ENCODE measurements around the gene GPD1L. TPM values are rescaled to one million over a fixed set of nuclear protein-coding genes. Genes with fewer than 3 reads are reported as not detected.

Gene GPD1L
- total RNA-seq, 2 donors from 2014 or later, result 8.4 to 13.6 TPM

GRCh38 chr3:32120471-32120870 is 14.1 kb downstream of the GPD1L start:
- Mint-ChIP-seq H3K36me3 (peaks cover 0 to under 1% of the 10 kb centered on the region in 2 donors), H3K27ac (no peak overlapping the region), H3K9me3 (no peaks in the 10 kb centered on the region)
- DNase-seq (ENCODE audit: low spot score in 2 of 2) (no peak), ATAC-seq (no peak)

DNA sequence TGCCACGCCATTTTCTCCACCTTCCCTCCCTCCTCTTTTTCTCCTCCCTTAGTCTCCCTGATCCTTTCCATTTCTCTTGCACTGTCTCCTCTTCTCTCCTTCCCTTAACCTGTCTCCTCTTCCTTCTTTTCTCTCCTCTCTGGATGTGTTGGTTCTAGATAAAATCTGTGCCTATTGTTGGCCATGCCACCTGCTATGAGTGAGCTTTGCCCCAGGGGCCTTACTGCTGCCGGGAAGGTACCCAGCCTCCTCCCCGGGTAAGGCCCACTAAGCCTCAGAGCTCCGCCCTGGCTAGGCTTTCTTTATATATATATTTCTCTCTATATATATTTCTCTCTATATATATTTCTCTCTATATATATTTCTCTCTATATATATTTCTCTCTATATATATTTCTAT is 14.7 kb downstream of the GPD1L start:
- ATAC-seq (no peak), DNase-seq (ENCODE audit: low spot score in 2 of 2) (no peak)
- H3K36me3 Mint-ChIP-seq, result no peaks in the 10 kb centered on the region
- no peak overlapping the region for H3K27ac Mint-ChIP-seq
- H3K9me3 Mint-ChIP-seq, result no peaks in the 10 kb centered on the region

- Mint-ChIP-seq H3K27ac (no peak overlapping the region), H3K9me3 (no peaks in the 10 kb centered on the region), H3K36me3 (no peaks in the 10 kb centered on the region)
- DNase-seq (ENCODE audit: low spot score in 2 of 2), result no peak
- ATAC-seq, result no peak
These were observed 17.2 kb downstream of the GPD1L start for GRCh38 chr3:32123620-32124019.

DNA sequence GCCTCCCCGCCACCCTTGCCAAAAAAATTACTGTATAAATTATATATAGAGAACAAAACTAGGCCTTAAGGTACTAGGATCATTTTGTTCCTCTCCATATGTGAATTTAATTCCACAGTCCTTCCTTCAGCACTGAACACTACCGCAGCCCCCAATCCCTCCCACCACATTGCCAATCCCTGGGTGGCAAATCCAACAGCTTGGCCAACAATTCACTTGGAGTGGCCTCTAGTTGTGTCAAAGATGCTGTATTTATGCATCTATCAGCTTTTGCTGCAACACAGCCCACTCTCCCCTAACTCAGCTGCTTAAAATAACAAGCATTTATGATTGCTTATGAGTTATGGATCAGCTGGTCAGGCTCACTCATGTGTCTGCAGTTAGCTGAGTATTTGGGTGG is 18.6 kb downstream of the GPD1L start:
- ATAC-seq (no peak), DNase-seq (ENCODE audit: low spot score in 2 of 2) (no peak)
- Mint-ChIP-seq H3K27ac (no peak overlapping the region), H3K36me3 (no peaks in the 10 kb centered on the region), H3K9me3 (no peaks in the 10 kb centered on the region)

GRCh38 chr3:32126305-32127015 is 20.0 kb downstream of the GPD1L start:
- ATAC-seq, result no peak
- Mint-ChIP-seq H3K27ac (no peak overlapping the region), H3K36me3 (peaks cover 4 to 6% of the 10 kb centered on the region in 2 donors), H3K9me3 (no peaks in the 10 kb centered on the region)
- DNase-seq (ENCODE audit: low spot score in 2 of 2), result no peak

- ATAC-seq (no peak), DNase-seq (ENCODE audit: low spot score in 2 of 2) (no peak)
- H3K36me3 Mint-ChIP-seq, result peaks cover 5 to 7% of the 10 kb centered on the region in 2 donors
- no peak overlapping the region for H3K27ac Mint-ChIP-seq
- no peaks in the 10 kb centered on the region for H3K9me3 Mint-ChIP-seq
These were observed 20.9 kb downstream of the GPD1L start for GRCh38 chr3:32127219-32127826.

- DNase-seq (ENCODE audit: low spot score in 2 of 2), result no peak
- H3K9me3 Mint-ChIP-seq, result no peaks in the 10 kb centered on the region
- peaks cover 5 to 7% of the 10 kb centered on the region in 2 donors for H3K36me3 Mint-ChIP-seq
- H3K27ac Mint-ChIP-seq, result no peak overlapping the region
- ATAC-seq, result no peak
These were observed 22.5 kb downstream of the GPD1L start for GRCh38 chr3:32128936-32129335.

- H3K9me3 Mint-ChIP-seq, result no peaks in the 10 kb centered on the region
- H3K27ac Mint-ChIP-seq, result no peak overlapping the region
- ATAC-seq, result no peak
- H3K36me3 Mint-ChIP-seq, result peaks cover 13% of the 10 kb centered on the region in 2 donors
- no peak for DNase-seq (ENCODE audit: low spot score in 2 of 2)
These were observed 23.4 kb downstream of the GPD1L start for GRCh38 chr3:32129832-32130231.

GRCh38 chr3:32132121-32132520 is 25.7 kb downstream of the GPD1L start:
- ATAC-seq, result no peak
- H3K27ac Mint-ChIP-seq, result no peak overlapping the region
- H3K9me3 Mint-ChIP-seq, result no peaks in the 10 kb centered on the region
- DNase-seq (ENCODE audit: low spot score in 2 of 2), result no peak
- H3K36me3 Mint-ChIP-seq, result peaks cover 16 to 18% of the 10 kb centered on the region in 2 donors

DNA sequence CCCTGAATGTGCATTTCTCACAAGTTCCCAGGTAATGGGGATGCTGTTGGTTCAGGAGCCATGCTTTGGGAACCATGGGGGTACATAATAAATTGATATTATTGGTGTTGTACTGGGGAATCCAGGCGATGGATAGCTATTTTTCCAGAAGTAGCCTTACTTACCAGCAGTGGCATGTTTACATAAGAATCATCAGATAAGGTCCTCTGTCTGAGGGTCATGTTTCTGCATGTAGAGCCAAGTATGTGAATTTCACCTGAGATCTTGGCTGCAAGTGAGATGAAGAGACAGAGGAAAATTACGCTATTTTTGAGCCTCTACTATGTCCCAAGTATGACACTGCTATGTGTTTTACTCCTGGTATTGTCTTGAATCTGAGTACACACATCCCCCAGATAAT is 26.3 kb downstream of the GPD1L start:
- DNase-seq (ENCODE audit: low spot score in 2 of 2) (no peak), ATAC-seq (no peak)
- Mint-ChIP-seq H3K27ac (no peak overlapping the region), H3K9me3 (no peaks in the 10 kb centered on the region), H3K36me3 (peaks cover 16 to 18% of the 10 kb centered on the region in 2 donors)

DNA sequence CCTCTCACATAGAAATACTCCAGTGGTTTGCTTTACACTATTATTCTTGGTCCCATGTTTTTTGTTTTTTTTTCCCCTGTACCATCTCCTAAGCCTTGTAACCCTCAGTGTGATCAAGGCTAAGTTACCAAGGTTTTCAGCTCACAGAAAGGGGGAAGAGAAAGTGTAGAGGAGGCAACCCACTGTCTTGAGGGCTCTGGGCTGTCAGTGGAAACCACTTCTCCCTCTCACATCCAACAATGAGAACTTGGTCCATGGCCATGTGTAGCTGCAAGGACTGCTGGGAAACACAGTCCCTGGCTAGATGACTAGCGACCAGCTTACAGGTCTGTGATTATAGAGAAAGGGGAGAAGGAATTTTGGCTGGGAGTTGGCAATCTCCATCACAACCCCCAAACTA is 30.3 kb downstream of the GPD1L start:
- Mint-ChIP-seq H3K9me3 (no peaks in the 10 kb centered on the region), H3K27ac (no peak overlapping the region)
- no peak for ATAC-seq

DNA sequence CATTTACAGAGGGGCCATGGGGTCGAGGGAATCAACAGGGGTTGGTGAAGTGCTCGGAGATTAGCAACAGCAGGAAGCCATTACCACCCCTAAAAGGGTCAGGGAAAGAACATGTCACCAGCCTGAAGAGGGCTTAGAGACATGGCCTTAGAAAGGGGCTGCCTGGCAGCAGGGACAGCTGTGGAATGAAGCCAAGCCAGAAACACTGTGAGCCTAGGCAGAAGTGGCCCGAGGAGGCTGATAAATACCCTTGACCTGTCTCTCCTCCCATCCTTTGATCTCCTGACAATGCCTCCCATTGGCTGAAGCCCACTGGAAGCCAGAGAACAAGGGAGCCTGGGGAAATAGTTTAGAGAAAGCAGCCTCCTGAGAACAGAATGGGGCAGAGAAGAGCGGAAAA is 31.4 kb downstream of the GPD1L start:
- Mint-ChIP-seq H3K9me3 (no peaks in the 10 kb centered on the region), H3K27ac (peak overlapping the region in 1 of 2 donors; percentile 1), H3K36me3 (peaks cover 10% of the 10 kb centered on the region in 2 donors)
- DNase-seq (ENCODE audit: low spot score in 2 of 2), result no peak
- no peak for ATAC-seq

More for the DNA sequence above, 30.3 kb downstream of the GPD1L start:
- peaks cover 10% of the 10 kb centered on the region in 2 donors for H3K36me3 Mint-ChIP-seq
- DNase-seq (ENCODE audit: low spot score in 2 of 2), result no peak

DNA sequence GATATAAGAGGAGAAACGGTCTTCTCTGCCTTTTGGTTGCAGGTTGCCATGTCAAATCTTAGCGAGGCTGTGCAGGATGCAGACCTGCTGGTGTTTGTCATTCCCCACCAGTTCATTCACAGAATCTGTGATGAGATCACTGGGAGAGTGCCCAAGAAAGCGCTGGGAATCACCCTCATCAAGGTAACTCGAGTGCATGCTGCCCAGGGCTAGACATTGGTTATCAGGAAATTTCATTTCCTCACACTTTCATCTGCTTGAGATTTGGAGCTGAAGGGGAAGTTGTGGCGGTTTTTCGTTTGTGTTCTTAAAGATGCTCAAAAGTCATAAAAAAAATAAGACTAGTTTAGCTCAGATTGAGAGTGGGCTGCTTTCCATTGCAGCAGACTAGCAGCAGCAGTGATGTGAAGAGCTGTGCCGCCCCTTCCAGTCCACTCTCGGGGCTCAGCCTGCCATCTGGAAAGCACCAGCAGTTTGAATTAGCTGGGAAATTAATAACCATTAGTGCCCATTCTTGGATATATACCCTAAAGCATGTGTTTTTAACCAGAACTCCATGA is 32.2 kb downstream of the GPD1L start:
- Mint-ChIP-seq H3K36me3 (peaks cover 10% of the 10 kb centered on the region in 2 donors), H3K27ac (no peak overlapping the region), H3K9me3 (no peaks in the 10 kb centered on the region)
- DNase-seq (ENCODE audit: low spot score in 2 of 2) (no peak), ATAC-seq (peak; percentile 48 to 52)

DNA sequence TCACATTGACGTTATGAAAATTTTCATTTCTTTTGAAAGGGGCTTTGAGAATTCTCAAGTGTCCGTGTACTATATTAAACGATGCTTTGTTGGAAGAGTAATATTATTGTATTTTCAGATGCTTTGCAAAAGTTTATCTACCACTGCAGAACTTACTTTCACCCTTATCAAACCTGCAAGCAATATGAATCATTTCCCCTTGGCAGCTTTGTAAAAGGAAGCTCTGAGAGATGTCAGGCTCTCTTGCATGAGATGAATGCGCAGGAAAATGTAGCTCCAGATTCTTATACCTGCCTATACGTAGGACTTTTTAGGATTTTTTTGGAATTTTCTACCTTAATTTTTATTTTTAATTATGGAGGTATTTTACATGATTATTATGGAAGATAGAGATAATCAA is 34.5 kb downstream of the GPD1L start:
- ATAC-seq, result no peak
- Mint-ChIP-seq H3K36me3 (no peaks in the 10 kb centered on the region), H3K9me3 (no peaks in the 10 kb centered on the region), H3K27ac (no peak overlapping the region)
- no peak for DNase-seq (ENCODE audit: low spot score in 2 of 2)

GRCh38 chr3:32143849-32144757 is 37.7 kb downstream of the GPD1L start:
- H3K9me3 Mint-ChIP-seq, result no peaks in the 10 kb centered on the region
- H3K36me3 Mint-ChIP-seq, result peaks cover 0 to 5% of the 10 kb centered on the region in 2 donors
- ATAC-seq (peak; percentile 72), DNase-seq (ENCODE audit: low spot score in 2 of 2) (peak in 1 of 2 donors; percentile 64)
- H3K27ac Mint-ChIP-seq, result no peak overlapping the region

GRCh38 chr3:32146746-32147211 is 40.4 kb downstream of the GPD1L start:
- ATAC-seq (no peak), DNase-seq (ENCODE audit: low spot score in 2 of 2) (no peak)
- Mint-ChIP-seq H3K9me3 (no peaks in the 10 kb centered on the region), H3K36me3 (peaks cover 0 to 5% of the 10 kb centered on the region in 2 donors), H3K27ac (no peak overlapping the region)

DNA sequence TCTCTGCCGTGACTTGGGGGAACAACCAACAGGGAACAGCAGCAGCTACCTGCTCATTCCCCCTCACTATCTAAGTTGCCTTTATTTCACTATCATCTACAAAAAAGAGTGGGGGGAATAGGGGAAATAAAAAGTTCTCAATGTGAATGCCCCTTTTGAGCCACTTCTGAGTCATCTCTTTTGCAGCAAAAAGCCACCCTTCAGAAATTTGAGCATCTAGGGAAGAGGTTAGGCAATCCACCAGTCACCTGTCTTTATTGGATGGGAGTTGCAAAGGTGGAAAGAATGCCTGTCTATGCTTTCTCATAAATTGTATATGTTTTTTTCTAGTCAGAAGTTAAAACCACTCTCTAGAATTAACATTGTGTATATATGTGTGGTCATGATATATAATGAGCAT is 41.1 kb downstream of the GPD1L start:
- H3K9me3 Mint-ChIP-seq, result no peaks in the 10 kb centered on the region
- peaks cover 0 to 7% of the 10 kb centered on the region in 2 donors for H3K36me3 Mint-ChIP-seq
- H3K27ac Mint-ChIP-seq, result no peak overlapping the region
- ATAC-seq (no peak), DNase-seq (ENCODE audit: low spot score in 2 of 2) (no peak)
